HL-60 (cell line): ENCODE results near the gene SLTM.

ENCODE experiments used
- DNase-seq, 2 experiments: peaks; one replicate each; pipeline ENCODE4 v3.0.0-alpha.2; 2010 to 2020; ENCODE audit warnings: low read depth in 1 of 2, low spot score in 1 of 2
- H3K27ac ChIP-seq: fragments of 250-450 bp; sonication (Bioruptor Pico); replicated peaks from 2 replicates; pipeline ENCODE4 v1.5.1; 2020; ENCODE audit warnings: mild to moderate bottlenecking, moderate library complexity
- H3K27me3 ChIP-seq: fragments of 250-450 bp; sonication (Bioruptor Pico); 2 replicates; pipeline ENCODE4 v1.5.1; 2021; ENCODE audit warnings: mild to moderate bottlenecking, moderate library complexity; ENCODE audit not compliant: insufficient read depth, poor library complexity, severe bottlenecking
- H3K4me3 ChIP-seq: replicated peaks from 2 replicates; pipeline ENCODE4 v1.5.1; 2011; ENCODE audit warnings: mild to moderate bottlenecking, control low read depth, low read length; ENCODE audit not compliant: insufficient read depth
- GABPA ChIP-seq: IDR thresholded peaks from 2 replicates; pipeline ENCODE4 v1.6.1; 2012; ENCODE audit warnings: low read depth
- POLR2AphosphoS5 ChIP-seq: IDR thresholded peaks from 2 replicates; pipeline ENCODE4 v1.6.1; 2012; ENCODE audit warnings: low read depth
- SPI1 ChIP-seq: IDR thresholded peaks from 2 replicates; pipeline ENCODE4 v1.6.1; 2012; ENCODE audit warnings: low read depth, mild to moderate bottlenecking, borderline replicate concordance
- TF ChIP-seq, protein P1 (sequence below): IDR thresholded peaks from one replicate; pipeline ENCODE4 v1.5.1; 2011; ENCODE audit warnings: low read length, control low read depth, inconsistent platforms; ENCODE audit not compliant: insufficient read depth
- TF ChIP-seq, protein P2 (sequence below): IDR thresholded peaks from 2 replicates; pipeline ENCODE4 v1.6.1; 2012; ENCODE audit warnings: low read depth; ENCODE audit not compliant: insufficient replicate concordance

The SLTM gene

DNA sequence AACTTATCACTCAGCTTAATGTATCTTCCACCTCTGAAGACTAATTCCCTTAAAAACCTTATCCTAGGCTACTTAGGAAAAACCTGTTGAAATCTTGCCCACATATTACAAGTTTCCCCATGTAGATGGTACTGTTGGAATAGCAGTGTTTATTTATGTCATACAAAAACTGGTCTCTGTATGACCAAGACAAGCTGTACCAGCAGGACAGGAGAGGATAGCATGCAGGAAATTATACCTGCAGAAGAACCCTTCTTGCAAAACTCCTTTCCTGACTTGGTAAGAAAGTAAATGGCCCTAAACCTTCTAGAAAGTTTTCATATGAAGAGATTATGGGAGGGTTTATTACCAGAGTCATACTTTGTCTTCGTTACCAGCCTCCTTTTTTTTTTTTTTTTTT lies 28.7 kb upstream of the SLTM start:
- Histone ChIP-seq H3K4me3 (no peak overlapping the region), H3K27me3 (no peaks in the 10 kb centered on the region), H3K27ac (no peak overlapping the region)
- TF ChIP-seq GABPA, result no peak
- no peak for TF ChIP-seq SPI1
- TF ChIP-seq, protein P1, sequence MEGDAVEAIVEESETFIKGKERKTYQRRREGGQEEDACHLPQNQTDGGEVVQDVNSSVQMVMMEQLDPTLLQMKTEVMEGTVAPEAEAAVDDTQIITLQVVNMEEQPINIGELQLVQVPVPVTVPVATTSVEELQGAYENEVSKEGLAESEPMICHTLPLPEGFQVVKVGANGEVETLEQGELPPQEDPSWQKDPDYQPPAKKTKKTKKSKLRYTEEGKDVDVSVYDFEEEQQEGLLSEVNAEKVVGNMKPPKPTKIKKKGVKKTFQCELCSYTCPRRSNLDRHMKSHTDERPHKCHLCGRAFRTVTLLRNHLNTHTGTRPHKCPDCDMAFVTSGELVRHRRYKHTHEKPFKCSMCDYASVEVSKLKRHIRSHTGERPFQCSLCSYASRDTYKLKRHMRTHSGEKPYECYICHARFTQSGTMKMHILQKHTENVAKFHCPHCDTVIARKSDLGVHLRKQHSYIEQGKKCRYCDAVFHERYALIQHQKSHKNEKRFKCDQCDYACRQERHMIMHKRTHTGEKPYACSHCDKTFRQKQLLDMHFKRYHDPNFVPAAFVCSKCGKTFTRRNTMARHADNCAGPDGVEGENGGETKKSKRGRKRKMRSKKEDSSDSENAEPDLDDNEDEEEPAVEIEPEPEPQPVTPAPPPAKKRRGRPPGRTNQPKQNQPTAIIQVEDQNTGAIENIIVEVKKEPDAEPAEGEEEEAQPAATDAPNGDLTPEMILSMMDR, result no peak
- no peak for TF ChIP-seq POLR2AphosphoS5
- TF ChIP-seq, protein P2, sequence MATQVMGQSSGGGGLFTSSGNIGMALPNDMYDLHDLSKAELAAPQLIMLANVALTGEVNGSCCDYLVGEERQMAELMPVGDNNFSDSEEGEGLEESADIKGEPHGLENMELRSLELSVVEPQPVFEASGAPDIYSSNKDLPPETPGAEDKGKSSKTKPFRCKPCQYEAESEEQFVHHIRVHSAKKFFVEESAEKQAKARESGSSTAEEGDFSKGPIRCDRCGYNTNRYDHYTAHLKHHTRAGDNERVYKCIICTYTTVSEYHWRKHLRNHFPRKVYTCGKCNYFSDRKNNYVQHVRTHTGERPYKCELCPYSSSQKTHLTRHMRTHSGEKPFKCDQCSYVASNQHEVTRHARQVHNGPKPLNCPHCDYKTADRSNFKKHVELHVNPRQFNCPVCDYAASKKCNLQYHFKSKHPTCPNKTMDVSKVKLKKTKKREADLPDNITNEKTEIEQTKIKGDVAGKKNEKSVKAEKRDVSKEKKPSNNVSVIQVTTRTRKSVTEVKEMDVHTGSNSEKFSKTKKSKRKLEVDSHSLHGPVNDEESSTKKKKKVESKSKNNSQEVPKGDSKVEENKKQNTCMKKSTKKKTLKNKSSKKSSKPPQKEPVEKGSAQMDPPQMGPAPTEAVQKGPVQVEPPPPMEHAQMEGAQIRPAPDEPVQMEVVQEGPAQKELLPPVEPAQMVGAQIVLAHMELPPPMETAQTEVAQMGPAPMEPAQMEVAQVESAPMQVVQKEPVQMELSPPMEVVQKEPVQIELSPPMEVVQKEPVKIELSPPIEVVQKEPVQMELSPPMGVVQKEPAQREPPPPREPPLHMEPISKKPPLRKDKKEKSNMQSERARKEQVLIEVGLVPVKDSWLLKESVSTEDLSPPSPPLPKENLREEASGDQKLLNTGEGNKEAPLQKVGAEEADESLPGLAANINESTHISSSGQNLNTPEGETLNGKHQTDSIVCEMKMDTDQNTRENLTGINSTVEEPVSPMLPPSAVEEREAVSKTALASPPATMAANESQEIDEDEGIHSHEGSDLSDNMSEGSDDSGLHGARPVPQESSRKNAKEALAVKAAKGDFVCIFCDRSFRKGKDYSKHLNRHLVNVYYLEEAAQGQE, result no peak
- no peak for DNase-seq

DNA sequence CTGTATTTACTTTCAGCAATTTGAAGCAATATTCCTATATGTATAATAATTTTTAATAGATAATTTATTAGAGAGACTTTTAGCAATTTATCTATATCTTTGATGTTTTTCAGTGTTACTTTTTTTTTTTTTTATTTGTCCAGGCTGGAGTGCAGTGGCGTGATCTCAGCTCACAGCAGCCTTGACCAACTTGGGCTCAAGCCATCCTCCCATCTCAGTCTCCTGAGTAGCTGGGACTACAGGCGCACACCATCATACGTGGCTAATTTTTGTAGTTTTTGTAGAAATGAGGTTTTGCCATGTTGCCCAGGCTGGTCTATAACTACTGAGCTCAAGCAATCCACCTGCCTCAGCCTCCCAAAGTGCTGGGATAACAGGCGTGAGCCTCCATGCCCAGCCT lies 25.3 kb upstream of the SLTM start:
- H3K27me3 ChIP-seq, result no peaks in the 10 kb centered on the region
- H3K4me3 ChIP-seq, result no peak overlapping the region
- no peak overlapping the region for H3K27ac ChIP-seq
- no peak for DNase-seq
- TF ChIP-seq, protein P2, result no peak
- TF ChIP-seq GABPA, result no peak
- TF ChIP-seq, protein P1, result no peak
- no peak for TF ChIP-seq SPI1
- no peak for TF ChIP-seq POLR2AphosphoS5

DNA sequence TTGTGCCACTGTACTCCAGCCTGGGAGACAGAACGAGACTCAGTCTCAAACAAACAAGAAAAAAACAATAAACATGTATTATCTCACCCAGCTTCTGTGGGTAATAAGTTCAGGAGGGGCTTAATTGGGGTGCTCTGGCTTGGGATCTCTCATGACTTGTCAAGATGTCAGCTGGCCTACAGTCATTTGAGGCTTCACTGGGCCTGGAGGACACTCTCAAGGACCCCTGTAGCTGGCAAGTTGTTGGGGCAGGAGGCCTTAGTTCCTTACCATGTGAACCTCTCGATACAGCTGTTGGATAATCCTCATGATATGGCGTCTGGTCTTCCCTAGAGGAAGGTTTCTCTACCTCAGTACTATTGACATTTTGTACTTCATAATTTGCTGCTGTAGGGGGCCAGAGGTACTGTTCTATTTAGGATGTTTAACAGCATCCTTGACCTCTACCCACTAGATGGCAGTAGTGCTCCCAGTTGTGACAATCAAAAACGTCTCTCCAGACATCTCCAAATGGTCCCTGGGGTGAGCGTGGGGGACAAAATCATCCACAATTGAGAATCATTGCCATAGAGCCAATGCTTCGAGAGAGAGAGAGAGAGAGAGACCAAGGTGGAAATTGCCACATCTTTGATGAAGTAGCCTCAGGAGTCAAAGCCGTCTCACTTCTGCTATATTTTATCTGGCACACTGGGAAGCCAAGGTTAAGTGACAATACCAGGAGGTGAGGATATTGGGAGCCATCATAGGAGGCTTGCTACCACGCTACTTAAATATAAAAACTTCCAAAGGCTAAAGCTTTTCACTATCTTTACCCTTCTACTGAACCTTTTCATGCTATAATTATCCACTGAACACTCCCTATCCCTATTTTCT lies 23.9 kb upstream of the SLTM start:
- TF ChIP-seq POLR2AphosphoS5 (no peak), GABPA (no peak), SPI1 (no peak)
- TF ChIP-seq, protein P1, result peak; percentile 82
- TF ChIP-seq, protein P2, result no peak
- Histone ChIP-seq H3K4me3 (no peak overlapping the region), H3K27me3 (no peaks in the 10 kb centered on the region), H3K27ac (no peak overlapping the region)
- peak in 1 of 2 experiments; percentile 68 for DNase-seq
